Measurements from ENCODE around the gene RNF141. TPM values are rescaled to one million over a fixed set of nuclear protein-coding genes. Genes with fewer than 3 reads are reported as not detected.

RNF141 gene
- total RNA-seq: 18.2 and 21.7 TPM in 2 replicates

DNA sequence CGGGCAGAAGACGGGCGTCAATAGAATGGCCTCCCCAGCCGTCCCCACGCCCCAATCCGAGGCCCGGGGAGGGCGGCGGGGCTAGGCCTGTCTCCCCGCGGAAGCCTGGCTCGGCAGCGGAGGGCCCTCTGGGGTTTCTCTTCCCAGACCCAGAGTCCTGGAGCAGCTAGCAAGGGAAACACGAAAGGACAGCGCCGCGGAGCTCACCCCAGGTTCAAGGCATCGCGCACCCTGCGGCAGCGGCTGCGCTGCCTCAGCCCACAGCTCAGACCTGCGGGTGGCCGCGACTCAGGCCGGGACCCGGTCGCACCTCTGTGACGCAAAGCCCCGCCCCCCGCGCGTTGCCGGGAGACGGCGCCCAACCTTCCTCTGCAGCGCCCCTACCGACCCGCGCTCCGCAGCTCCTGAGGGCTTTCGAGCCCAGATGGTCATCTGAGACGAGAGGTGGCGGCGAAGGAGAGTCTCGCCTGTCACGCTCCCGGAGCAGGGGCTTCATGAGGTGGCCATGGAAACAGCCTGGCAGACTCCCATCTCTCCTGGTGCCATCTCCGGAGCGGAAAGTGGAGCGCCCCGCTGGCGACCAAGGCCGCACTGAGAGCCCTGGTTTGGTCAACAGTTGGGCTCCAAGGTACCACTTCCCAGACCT is at the start of gene RNF141:
TSS of gene RNF141 (minus strand) at position 273 of the 646 bp plus-strand sequence. CDS start 7,029 bp downstream, outside the sequence.
- TF ChIP-seq, protein P1, sequence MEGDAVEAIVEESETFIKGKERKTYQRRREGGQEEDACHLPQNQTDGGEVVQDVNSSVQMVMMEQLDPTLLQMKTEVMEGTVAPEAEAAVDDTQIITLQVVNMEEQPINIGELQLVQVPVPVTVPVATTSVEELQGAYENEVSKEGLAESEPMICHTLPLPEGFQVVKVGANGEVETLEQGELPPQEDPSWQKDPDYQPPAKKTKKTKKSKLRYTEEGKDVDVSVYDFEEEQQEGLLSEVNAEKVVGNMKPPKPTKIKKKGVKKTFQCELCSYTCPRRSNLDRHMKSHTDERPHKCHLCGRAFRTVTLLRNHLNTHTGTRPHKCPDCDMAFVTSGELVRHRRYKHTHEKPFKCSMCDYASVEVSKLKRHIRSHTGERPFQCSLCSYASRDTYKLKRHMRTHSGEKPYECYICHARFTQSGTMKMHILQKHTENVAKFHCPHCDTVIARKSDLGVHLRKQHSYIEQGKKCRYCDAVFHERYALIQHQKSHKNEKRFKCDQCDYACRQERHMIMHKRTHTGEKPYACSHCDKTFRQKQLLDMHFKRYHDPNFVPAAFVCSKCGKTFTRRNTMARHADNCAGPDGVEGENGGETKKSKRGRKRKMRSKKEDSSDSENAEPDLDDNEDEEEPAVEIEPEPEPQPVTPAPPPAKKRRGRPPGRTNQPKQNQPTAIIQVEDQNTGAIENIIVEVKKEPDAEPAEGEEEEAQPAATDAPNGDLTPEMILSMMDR (conservative IDR thresholded peaks at IDR 0.05; ENCODE audit: low read depth, low read length): peak; percentile 73

DNA sequence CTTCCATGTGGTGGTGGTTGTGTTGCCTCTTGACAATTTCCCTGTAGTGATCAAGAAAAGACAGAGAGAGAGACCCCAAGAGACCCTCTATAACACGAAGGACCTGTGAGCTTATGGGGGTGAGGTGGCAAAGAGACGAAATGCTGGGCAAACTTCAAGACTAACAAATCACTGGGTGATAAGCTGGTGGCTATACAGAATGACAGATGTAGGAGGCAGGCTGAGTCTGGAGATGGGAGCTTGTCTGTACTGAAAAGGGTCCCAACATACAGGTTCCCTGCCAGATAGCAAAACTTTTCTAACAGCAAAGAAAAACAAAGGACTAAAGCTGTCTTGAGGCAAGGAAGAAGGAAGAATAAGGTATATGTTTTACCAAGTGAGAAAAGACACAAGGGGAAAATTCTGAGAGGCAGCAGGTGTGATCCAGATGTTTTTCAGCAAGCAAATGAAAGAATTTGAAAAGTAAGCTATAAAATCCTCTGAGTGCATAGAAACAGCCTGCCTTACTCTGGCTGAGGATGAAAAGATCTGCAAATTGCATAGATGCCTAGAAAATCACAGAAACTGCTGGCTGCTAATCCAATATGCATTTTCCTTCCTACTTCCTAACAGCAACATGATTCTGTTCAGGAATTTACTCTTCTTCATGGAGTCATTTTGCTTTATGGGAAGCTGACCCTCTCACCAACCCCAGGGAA is 49.4 kb upstream of the RNF141 start:
- H3K4me3 ChIP-seq (ENCODE audit: low read depth, low read length): no peak overlapping the region
- DNase-seq (ENCODE audit: low read depth): no peak
- TF ChIP-seq, protein P1 (conservative IDR thresholded peaks at IDR 0.05; ENCODE audit: low read depth, low read length): no peak

More for the DNA sequence above, at the start of gene RNF141:
- peak within 1 kb of the TSS; percentile 77 for H3K4me3 ChIP-seq (ENCODE audit: low read depth, low read length)
- DNase-seq (ENCODE audit: low read depth): peak; percentile 15

GRCh38 chr11:10588904-10589303 is 47.9 kb upstream of the RNF141 start:
- no peak for DNase-seq (ENCODE audit: low read depth)
- TF ChIP-seq, protein P1 (conservative IDR thresholded peaks at IDR 0.05; ENCODE audit: low read depth, low read length): no peak
- H3K4me3 ChIP-seq (ENCODE audit: low read depth, low read length): no peak overlapping the region

DNA sequence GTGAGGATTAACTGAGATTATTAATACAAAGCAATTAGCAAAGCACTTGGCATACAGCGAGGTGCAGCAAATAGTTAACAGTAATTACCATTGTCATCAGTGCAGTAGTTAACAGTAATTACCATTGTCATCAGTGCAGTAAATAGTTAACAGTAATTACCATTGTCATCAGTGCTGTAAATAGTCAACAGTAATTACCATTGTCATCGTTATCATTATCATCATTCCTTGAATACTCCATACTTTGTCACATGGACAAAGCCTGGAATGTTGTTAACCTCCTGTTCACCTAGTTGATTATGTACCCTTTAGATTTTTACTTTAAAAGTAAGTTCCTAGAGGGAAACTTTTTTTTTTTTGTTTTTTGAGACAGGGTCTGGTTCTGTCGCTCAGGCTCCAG is 47.0 kb upstream of the RNF141 start:
- TF ChIP-seq, protein P1 (conservative IDR thresholded peaks at IDR 0.05; ENCODE audit: low read depth, low read length): no peak
- no peak for DNase-seq (ENCODE audit: low read depth)
- H3K4me3 ChIP-seq (ENCODE audit: low read depth, low read length): no peak overlapping the region

GRCh38 chr11:10587388-10587787 is 46.4 kb upstream of the RNF141 start:
- TF ChIP-seq, protein P1 (conservative IDR thresholded peaks at IDR 0.05; ENCODE audit: low read depth, low read length): no peak
- DNase-seq (ENCODE audit: low read depth): no peak
- no peak overlapping the region for H3K4me3 ChIP-seq (ENCODE audit: low read depth, low read length)

DNA sequence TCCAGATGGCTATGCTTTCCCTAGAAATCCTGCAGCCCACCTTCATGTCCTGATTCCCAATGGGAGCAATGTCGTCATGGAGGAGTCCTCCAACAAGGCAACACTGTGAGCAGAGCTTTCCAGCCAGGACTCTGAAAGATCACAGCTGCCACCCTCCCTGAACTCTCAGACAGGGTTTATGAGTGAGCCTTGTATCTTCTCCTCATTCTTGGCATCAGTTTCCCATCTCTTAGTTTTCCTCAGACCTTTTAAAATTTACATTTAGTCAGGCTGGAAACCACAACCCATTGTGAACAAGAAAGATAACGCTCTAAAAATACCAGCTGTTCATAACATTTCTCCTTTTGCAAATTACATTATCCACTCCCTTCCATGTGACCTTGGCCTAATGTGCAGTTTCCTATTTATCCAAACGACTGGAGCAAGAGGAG is 43.1 kb upstream of the RNF141 start:
- no peak overlapping the region for H3K4me3 ChIP-seq (ENCODE audit: low read depth, low read length)
- TF ChIP-seq, protein P1 (conservative IDR thresholded peaks at IDR 0.05; ENCODE audit: low read depth, low read length): no peak
- DNase-seq (ENCODE audit: low read depth): no peak

Data from epithelial cell of proximal tubule (primary cell).